GM23338 (cell line): ENCODE results near the gene GTF3C1. TPM values are rescaled to one million over a fixed set of nuclear protein-coding genes. Genes with fewer than 3 reads are reported as not detected.

Source experiments
- ATAC-seq: fragments of 200-7000 bp; cut with Tn5 transposase; 3 replicates; pipeline ENCODE4 v1.9.1; 2020
- DNase-seq: peaks from one replicate; pipeline ENCODE4 v3.0.0-alpha.2; 2015; ENCODE audit warnings: low spot score
- H2AFZ ChIP-seq: fragments of 200-600 bp; sonication (generic); 2 replicates; pipeline ENCODE4 v1.8.0; 2016; ENCODE audit warnings: antibody characterized with exemption, mild to moderate bottlenecking, moderate library complexity
- H3F3A ChIP-seq: fragments of 200-600 bp; sonication (generic); replicated peaks from 2 replicates; pipeline ENCODE4 v1.8.0; 2017; ENCODE audit warnings: antibody characterized with exemption, mixed run types, low read depth
- H3K27ac ChIP-seq: fragments of 200-600 bp; sonication (generic); 2 replicates; pipeline ENCODE4 v1.6.1; 2016; ENCODE audit warnings: low read depth
- H3K27me3 ChIP-seq: fragments of 200-600 bp; sonication (generic); 2 replicates; pipeline ENCODE4 v1.8.0; 2016; ENCODE audit warnings: mild to moderate bottlenecking, mixed run types, moderate library complexity; ENCODE audit not compliant: insufficient read depth
- H3K36me3 ChIP-seq: fragments of 200-600 bp; sonication (generic); 2 replicates; pipeline ENCODE4 v1.8.0; 2016; ENCODE audit warnings: mild to moderate bottlenecking; ENCODE audit not compliant: insufficient read depth
- H3K4me1 ChIP-seq: fragments of 200-600 bp; sonication (generic); 2 replicates; pipeline ENCODE4 v1.8.0; 2016; ENCODE audit warnings: mild to moderate bottlenecking, moderate library complexity; ENCODE audit not compliant: insufficient read depth
- H3K4me2 ChIP-seq: fragments of 200-600 bp; sonication (generic); 2 replicates; pipeline ENCODE4 v1.7.1; 2017; ENCODE audit warnings: mixed run types
- H3K4me3 ChIP-seq: fragments of 200-600 bp; sonication (generic); 2 replicates; pipeline ENCODE4 v1.6.1; 2016; ENCODE audit warnings: mixed run types
- H3K79me2 ChIP-seq: fragments of 200-600 bp; sonication (generic); replicated peaks from 2 replicates; pipeline ENCODE4 v1.8.0; 2017; ENCODE audit warnings: mild to moderate bottlenecking; ENCODE audit not compliant: insufficient read depth
- H3K9me2 ChIP-seq: fragments of 200-600 bp; sonication (generic); 2 replicates; pipeline ENCODE4 v1.8.0; 2017; ENCODE audit not compliant: insufficient read depth
- H4K20me1 ChIP-seq: fragments of 200-600 bp; sonication (generic); replicated peaks from 2 replicates; pipeline ENCODE4 v1.8.0; 2017; ENCODE audit warnings: mild to moderate bottlenecking; ENCODE audit not compliant: insufficient read depth
- H3K27ac Mint-ChIP-seq: 2 replicates; pipeline ENCODE4 v1.8.0; 2020; ENCODE audit warnings: inconsistent platforms, mild to moderate bottlenecking, moderate library complexity, mixed read lengths
- H3K27me3 Mint-ChIP-seq: 3 replicates; pipeline ENCODE4 v1.8.0; 2022; ENCODE audit warnings: low read depth, mild to moderate bottlenecking, moderate library complexity, mixed read lengths, inconsistent platforms; ENCODE audit not compliant: insufficient read depth, poor library complexity
- H3K36me3 Mint-ChIP-seq: 3 replicates; pipeline ENCODE4 v1.8.0; 2021; ENCODE audit warnings: low read depth, mild to moderate bottlenecking, inconsistent platforms, moderate library complexity, mixed read lengths
- H3K4me1 Mint-ChIP-seq: 3 replicates; pipeline ENCODE4 v1.8.0; 2020; ENCODE audit warnings: mild to moderate bottlenecking, inconsistent platforms, mixed read lengths
- H3K4me3 Mint-ChIP-seq: 3 replicates; pipeline ENCODE4 v1.8.0; 2021; ENCODE audit warnings: moderate library complexity, mild to moderate bottlenecking, inconsistent platforms, mixed read lengths
- H3K9me3 Mint-ChIP-seq: 3 replicates; pipeline ENCODE4 v1.8.0; 2020; ENCODE audit warnings: moderate library complexity, mild to moderate bottlenecking, inconsistent platforms, mixed read lengths
- CREB1 ChIP-seq: fragments of 250-450 bp; sonication (Bioruptor Pico); IDR thresholded peaks from 2 replicates; pipeline ENCODE4 v1.5.0; 2020; ENCODE audit warnings: low read depth, mild to moderate bottlenecking, moderate library complexity
- EZH2 ChIP-seq: fragments of 200-600 bp; sonication (generic); IDR thresholded peaks from one replicate; pipeline ENCODE4 v1.8.0; 2017; ENCODE audit warnings: antibody characterized with exemption, mild to moderate bottlenecking, low read depth; ENCODE audit not compliant: unreplicated experiment
- EZH2phosphoT487 ChIP-seq: fragments of 200-600 bp; sonication (generic); IDR thresholded peaks from one replicate; pipeline ENCODE4 v1.8.1; 2018; ENCODE audit warnings: antibody characterized with exemption; ENCODE audit not compliant: unreplicated experiment
- JUNB ChIP-seq: IDR thresholded peaks from one replicate; pipeline ENCODE4 v1.6.1; 2016; ENCODE audit warnings: antibody characterized with exemption; ENCODE audit not compliant: unreplicated experiment
- NANOG ChIP-seq: IDR thresholded peaks from 2 replicates; pipeline ENCODE4 v1.6.1; 2016; ENCODE audit warnings: antibody characterized with exemption, borderline replicate concordance
- POLR2AphosphoS5 ChIP-seq: IDR thresholded peaks from 2 replicates; pipeline ENCODE4 v1.6.1; 2016; ENCODE audit warnings: antibody characterized with exemption, low read depth
- STAT1 ChIP-seq: IDR thresholded peaks from one replicate; pipeline ENCODE4 v1.6.1; 2016; ENCODE audit warnings: antibody characterized with exemption; ENCODE audit not compliant: unreplicated experiment
- ZNF114 ChIP-seq: fragments of 250-450 bp; sonication (Bioruptor Pico); IDR thresholded peaks from 2 replicates; pipeline ENCODE4 v1.5.0; 2020; ENCODE audit warnings: mild to moderate bottlenecking, moderate library complexity
- ZNF331 ChIP-seq: fragments of 250-450 bp; sonication (Bioruptor Pico); IDR thresholded peaks from 2 replicates; pipeline ENCODE4 v1.5.0; 2020; ENCODE audit warnings: low read depth, mild to moderate bottlenecking, moderate library complexity
- polyA plus RNA-seq: library from polyadenylated mRNA; unstranded; fragments of >200 nt; fragmentation: Nextera tagmentation; extraction: Ambion mirVana; gene quantifications from 2 replicates; pipeline ENCODE4 v1.2.1, GENCODE V29; 2016
- total RNA-seq: library from RNA; depleted of rRNA; stranded (reverse); fragments of >200 nt; shearing (Covaris generic); gene quantifications from 2 replicates; pipeline ENCODE4 v1.2.3, GENCODE V29; 2014
- TF ChIP-seq, protein P1 (sequence below): IDR thresholded peaks from 2 replicates; pipeline ENCODE4 v1.6.1; 2016; ENCODE audit warnings: antibody characterized with exemption
- TF ChIP-seq, protein P2 (sequence below): fragments of 250-450 bp; sonication (Bioruptor Pico); IDR thresholded peaks from 2 replicates; pipeline ENCODE4 v1.5.0; 2020; ENCODE audit warnings: mild to moderate bottlenecking, moderate library complexity
- TF ChIP-seq, protein P3 (sequence below): IDR thresholded peaks from one replicate; pipeline ENCODE4 v1.6.1; 2018; ENCODE audit warnings: antibody characterized with exemption; ENCODE audit not compliant: unreplicated experiment
- TF ChIP-seq, protein P4 (sequence below), 2 experiments: fragments of 200-600 bp in 1 of 2; sonication (generic) in 1 of 2; conservative IDR thresholded peaks; 2 replicates each; pipeline versions ENCODE4 v1.5.1 to v1.6.1; 2016 to 2017; ENCODE audit warnings: antibody characterized with exemption in 2 of 2, low read depth in 2 of 2, mild to moderate bottlenecking in 2 of 2, moderate library complexity in 1 of 2

Gene GTF3C1
- total and polyA plus RNA-seq, 2 experiments from 2014 or later, result 78.5 to 138 TPM

DNA sequence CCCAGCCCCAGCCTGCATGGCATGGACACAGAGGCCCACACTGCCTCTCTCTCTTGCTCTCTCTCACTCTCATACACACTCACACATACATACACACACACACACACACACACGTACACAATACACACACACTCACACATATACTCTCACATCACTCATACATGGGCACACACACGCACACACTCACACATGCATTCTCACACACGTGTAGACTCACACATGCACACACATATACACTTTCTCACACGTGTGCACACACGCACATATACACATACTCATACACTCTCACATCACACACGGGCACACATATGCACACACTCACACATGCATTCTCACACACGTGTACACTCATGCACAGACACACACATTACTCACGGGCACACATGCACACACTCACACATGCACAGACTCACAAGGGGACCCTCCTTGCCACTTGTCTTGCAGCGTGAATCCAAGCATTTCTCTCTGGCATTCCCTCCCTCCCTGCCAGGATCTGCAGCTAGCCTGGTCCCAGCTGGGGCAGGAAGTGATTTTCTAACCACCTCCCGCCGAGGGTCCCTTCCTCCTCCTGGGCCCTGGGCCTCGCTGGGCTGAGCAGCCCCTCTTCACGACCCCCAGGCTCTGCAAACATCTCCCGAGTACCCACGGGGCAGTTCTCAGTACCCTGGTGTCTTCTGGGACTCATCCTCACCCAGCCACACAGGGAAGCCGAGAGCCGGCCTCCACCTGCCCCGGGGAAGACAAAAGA lies 110.3 kb downstream of the GTF3C1 start:
- no peaks in the 10 kb centered on the region for H4K20me1 ChIP-seq
- H3K27me3 ChIP-seq, result no peaks in the 10 kb centered on the region
- H3K4me2 ChIP-seq, result no peak overlapping the region
- TF ChIP-seq STAT1 (no peak), CREB1 (no peak), ZNF331 (CRISPR knock-in tag) (no peak), EZH2 (no peak), EZH2phosphoT487 (no peak), JUNB (no peak), POLR2AphosphoS5 (no peak), NANOG (no peak), ZNF114 (CRISPR knock-in tag) (no peak)
- TF ChIP-seq, protein P1, sequence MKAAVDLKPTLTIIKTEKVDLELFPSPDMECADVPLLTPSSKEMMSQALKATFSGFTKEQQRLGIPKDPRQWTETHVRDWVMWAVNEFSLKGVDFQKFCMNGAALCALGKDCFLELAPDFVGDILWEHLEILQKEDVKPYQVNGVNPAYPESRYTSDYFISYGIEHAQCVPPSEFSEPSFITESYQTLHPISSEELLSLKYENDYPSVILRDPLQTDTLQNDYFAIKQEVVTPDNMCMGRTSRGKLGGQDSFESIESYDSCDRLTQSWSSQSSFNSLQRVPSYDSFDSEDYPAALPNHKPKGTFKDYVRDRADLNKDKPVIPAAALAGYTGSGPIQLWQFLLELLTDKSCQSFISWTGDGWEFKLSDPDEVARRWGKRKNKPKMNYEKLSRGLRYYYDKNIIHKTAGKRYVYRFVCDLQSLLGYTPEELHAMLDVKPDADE, result no peak
- TF ChIP-seq, protein P2, sequence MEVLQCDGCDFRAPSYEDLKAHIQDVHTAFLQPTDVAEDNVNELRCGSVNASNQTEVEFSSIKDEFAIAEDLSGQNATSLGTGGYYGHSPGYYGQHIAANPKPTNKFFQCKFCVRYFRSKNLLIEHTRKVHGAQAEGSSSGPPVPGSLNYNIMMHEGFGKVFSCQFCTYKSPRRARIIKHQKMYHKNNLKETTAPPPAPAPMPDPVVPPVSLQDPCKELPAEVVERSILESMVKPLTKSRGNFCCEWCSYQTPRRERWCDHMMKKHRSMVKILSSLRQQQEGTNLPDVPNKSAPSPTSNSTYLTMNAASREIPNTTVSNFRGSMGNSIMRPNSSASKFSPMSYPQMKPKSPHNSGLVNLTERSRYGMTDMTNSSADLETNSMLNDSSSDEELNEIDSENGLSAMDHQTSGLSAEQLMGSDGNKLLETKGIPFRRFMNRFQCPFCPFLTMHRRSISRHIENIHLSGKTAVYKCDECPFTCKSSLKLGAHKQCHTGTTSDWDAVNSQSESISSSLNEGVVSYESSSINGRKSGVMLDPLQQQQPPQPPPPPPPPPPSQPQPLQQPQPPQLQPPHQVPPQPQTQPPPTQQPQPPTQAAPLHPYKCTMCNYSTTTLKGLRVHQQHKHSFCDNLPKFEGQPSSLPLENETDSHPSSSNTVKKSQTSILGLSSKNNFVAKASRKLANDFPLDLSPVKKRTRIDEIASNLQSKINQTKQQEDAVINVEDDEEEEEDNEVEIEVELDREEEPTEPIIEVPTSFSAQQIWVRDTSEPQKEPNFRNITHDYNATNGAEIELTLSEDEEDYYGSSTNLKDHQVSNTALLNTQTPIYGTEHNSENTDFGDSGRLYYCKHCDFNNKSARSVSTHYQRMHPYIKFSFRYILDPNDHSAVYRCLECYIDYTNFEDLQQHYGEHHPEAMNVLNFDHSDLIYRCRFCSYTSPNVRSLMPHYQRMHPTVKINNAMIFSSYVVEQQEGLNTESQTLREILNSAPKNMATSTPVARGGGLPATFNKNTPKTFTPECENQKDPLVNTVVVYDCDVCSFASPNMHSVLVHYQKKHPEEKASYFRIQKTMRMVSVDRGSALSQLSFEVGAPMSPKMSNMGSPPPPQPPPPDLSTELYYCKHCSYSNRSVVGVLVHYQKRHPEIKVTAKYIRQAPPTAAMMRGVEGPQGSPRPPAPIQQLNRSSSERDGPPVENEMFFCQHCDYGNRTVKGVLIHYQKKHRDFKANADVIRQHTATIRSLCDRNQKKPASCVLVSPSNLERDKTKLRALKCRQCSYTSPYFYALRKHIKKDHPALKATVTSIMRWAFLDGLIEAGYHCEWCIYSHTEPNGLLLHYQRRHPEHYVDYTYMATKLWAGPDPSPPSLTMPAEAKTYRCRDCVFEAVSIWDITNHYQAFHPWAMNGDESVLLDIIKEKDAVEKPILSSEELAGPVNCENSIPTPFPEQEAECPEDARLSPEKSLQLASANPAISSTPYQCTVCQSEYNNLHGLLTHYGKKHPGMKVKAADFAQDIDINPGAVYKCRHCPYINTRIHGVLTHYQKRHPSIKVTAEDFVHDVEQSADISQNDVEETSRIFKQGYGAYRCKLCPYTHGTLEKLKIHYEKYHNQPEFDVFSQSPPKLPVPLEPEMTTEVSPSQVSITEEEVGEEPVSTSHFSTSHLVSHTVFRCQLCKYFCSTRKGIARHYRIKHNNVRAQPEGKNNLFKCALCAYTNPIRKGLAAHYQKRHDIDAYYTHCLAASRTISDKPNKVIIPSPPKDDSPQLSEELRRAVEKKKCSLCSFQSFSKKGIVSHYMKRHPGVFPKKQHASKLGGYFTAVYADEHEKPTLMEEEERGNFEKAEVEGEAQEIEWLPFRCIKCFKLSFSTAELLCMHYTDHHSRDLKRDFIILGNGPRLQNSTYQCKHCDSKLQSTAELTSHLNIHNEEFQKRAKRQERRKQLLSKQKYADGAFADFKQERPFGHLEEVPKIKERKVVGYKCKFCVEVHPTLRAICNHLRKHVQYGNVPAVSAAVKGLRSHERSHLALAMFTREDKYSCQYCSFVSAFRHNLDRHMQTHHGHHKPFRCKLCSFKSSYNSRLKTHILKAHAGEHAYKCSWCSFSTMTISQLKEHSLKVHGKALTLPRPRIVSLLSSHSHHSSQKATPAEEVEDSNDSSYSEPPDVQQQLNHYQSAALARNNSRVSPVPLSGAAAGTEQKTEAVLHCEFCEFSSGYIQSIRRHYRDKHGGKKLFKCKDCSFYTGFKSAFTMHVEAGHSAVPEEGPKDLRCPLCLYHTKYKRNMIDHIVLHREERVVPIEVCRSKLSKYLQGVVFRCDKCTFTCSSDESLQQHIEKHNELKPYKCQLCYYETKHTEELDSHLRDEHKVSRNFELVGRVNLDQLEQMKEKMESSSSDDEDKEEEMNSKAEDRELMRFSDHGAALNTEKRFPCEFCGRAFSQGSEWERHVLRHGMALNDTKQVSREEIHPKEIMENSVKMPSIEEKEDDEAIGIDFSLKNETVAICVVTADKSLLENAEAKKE (CRISPR knock-in tag), result no peak
- TF ChIP-seq, protein P3, sequence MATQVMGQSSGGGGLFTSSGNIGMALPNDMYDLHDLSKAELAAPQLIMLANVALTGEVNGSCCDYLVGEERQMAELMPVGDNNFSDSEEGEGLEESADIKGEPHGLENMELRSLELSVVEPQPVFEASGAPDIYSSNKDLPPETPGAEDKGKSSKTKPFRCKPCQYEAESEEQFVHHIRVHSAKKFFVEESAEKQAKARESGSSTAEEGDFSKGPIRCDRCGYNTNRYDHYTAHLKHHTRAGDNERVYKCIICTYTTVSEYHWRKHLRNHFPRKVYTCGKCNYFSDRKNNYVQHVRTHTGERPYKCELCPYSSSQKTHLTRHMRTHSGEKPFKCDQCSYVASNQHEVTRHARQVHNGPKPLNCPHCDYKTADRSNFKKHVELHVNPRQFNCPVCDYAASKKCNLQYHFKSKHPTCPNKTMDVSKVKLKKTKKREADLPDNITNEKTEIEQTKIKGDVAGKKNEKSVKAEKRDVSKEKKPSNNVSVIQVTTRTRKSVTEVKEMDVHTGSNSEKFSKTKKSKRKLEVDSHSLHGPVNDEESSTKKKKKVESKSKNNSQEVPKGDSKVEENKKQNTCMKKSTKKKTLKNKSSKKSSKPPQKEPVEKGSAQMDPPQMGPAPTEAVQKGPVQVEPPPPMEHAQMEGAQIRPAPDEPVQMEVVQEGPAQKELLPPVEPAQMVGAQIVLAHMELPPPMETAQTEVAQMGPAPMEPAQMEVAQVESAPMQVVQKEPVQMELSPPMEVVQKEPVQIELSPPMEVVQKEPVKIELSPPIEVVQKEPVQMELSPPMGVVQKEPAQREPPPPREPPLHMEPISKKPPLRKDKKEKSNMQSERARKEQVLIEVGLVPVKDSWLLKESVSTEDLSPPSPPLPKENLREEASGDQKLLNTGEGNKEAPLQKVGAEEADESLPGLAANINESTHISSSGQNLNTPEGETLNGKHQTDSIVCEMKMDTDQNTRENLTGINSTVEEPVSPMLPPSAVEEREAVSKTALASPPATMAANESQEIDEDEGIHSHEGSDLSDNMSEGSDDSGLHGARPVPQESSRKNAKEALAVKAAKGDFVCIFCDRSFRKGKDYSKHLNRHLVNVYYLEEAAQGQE, result no peak
- TF ChIP-seq, protein P4, sequence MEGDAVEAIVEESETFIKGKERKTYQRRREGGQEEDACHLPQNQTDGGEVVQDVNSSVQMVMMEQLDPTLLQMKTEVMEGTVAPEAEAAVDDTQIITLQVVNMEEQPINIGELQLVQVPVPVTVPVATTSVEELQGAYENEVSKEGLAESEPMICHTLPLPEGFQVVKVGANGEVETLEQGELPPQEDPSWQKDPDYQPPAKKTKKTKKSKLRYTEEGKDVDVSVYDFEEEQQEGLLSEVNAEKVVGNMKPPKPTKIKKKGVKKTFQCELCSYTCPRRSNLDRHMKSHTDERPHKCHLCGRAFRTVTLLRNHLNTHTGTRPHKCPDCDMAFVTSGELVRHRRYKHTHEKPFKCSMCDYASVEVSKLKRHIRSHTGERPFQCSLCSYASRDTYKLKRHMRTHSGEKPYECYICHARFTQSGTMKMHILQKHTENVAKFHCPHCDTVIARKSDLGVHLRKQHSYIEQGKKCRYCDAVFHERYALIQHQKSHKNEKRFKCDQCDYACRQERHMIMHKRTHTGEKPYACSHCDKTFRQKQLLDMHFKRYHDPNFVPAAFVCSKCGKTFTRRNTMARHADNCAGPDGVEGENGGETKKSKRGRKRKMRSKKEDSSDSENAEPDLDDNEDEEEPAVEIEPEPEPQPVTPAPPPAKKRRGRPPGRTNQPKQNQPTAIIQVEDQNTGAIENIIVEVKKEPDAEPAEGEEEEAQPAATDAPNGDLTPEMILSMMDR (conservative IDR thresholded peaks at IDR 0.05; ENCODE audit: low read depth in 2 of 2), result no peak
- H3K9me2 ChIP-seq, result no peaks in the 10 kb centered on the region
- DNase-seq (no peak), ATAC-seq (no peak)
- no peaks in the 10 kb centered on the region for H3F3A ChIP-seq
- H3K36me3 Mint-ChIP-seq, result 0 out of 3 replicates have a peak, but pooled peaks cover 3% of the 10 kb centered on the region
- H3K4me3 Mint-ChIP-seq, result no peak overlapping the region
- H3K36me3 ChIP-seq, result no peaks in the 10 kb centered on the region
- no peak overlapping the region for H3K27ac ChIP-seq
- peaks cover 4% of the 10 kb centered on the region for H3K4me1 Mint-ChIP-seq
- no peaks in the 10 kb centered on the region for H3K79me2 ChIP-seq
- H3K4me1 ChIP-seq, result no peaks in the 10 kb centered on the region
- peaks cover 18% of the 10 kb centered on the region for H3K9me3 Mint-ChIP-seq
- H3K27ac Mint-ChIP-seq, result no peak overlapping the region; the same call in 1 of the 2 replicates
- H3K4me3 ChIP-seq, result no peak overlapping the region
- H3K27me3 Mint-ChIP-seq, result peaks cover 3% of the 10 kb centered on the region
- H2AFZ ChIP-seq, result 0 out of 2 replicates have a peak overlapping the region, but pooled peaks have one; percentile 69
